22Rv1 (cell line): ENCODE measurements around the gene HOXC12.

Experiments
- CTCF ChIP-seq: fragments of 450-650 bp; IDR thresholded peaks from 2 replicates; pipeline ENCODE4 v1.5.1; 2017; ENCODE audit warnings: mild to moderate bottlenecking
- ZFX ChIP-seq: fragments of 450-650 bp; IDR thresholded peaks from 2 replicates; pipeline ENCODE4 v1.6.1; 2017; ENCODE audit warnings: antibody characterized with exemption, borderline replicate concordance

DNA sequence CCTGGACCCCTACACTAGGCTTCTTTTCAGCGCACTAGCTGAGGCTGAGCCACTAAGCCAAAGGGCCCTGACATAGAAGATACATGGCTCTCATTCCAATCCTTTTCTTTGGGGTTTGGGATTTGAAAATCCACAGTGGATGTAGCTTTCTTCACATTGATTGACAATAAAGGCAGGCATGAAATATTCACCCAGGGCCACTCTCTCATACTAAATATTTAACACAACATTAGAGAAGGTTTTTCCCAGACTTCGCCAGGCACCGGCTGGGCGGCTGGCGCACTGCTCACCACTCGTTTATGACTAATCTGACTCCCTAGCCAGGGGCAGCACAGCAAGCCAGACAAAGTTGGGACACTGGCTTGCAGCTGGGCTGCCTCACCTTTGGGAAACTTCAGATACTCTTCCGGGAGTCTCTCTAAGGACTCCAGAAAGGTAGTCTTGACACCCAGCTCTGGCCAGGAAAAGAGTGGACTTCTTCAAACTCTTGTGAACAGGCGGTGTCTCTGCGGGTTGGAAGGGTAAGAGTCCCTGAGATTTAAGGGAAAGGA, 17.5 kb downstream of the HOXC12 start:
- TF ChIP-seq CTCF (no peak), ZFX (no peak)
